ENCODE measurements around the gene KRTAP10-9. TPM values are rescaled to one million over a fixed set of nuclear protein-coding genes. Genes with fewer than 3 reads are reported as not detected.
"Not testable (repeated sequence)": the region's sequence is repeated elsewhere in the genome, so short reads cannot be mapped to it uniquely, and the experiment has no call there.

KRTAP10-9 gene
- total and polyA plus RNA-seq, 2 donors (not counting 1 experiment from before 2014, with no cell fraction given) = not detected

DNA sequence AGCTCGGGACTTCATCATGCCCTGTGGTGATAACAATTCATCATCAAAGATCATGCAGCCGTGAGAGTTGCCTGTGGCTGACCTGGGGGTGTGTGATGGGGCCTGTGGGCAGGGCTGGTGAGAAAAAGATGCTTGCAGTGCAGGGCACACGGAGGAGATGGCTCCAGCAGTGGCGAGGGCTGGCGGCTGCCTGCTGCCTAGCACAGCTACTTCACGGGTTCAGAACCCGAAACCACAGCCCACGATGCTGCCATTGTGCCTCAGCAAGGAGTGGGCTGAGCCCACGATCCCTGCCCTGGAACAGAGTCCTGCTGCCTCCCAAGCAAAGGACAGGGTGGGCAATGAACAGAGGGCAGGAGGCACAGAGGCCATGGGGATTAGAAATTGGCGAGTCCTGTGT, 631 bp upstream of the KRTAP10-9 start:
- H2AFZ ChIP-seq (ENCODE audit: low read length) = no peak overlapping the region
- DNase-seq (ENCODE audit: low read depth in 2 of 2) = no peak
- H3K9me3 ChIP-seq (ENCODE audit: control insufficient read depth, insufficient read depth, low read depth, low read length) = no peaks in the 10 kb centered on the region
- no peak overlapping the region for H3K4me2 ChIP-seq (ENCODE audit: extremely low read depth, insufficient read depth, low read length)
- no peak overlapping the region for H3K4me3 ChIP-seq (replicated peaks in 1 of 4; ENCODE audit: control extremely low read depth in 1 of 4, insufficient read depth in 1 of 4, low read depth in 3 of 4, low read length in 4 of 4)
- no peaks in the 10 kb centered on the region for H3K27me3 ChIP-seq (ENCODE audit: control insufficient read depth, insufficient read depth, low read length)
- H4K20me1 ChIP-seq (ENCODE audit: control insufficient read depth, extremely low read depth, insufficient read depth, low read length) = no peaks in the 10 kb centered on the region
- no peak overlapping the region for H3K9ac ChIP-seq (ENCODE audit: insufficient read depth, low read length)
- H3K79me2 ChIP-seq (ENCODE audit: control insufficient read depth, insufficient read depth, low read length) = no peaks in the 10 kb centered on the region
- no peaks in the 10 kb centered on the region for H3K36me3 ChIP-seq (ENCODE audit: control insufficient read depth, insufficient read depth, low read length)
- TF ChIP-seq EZH2 (IDR thresholded peaks at IDR 0.05; ENCODE audit: low read length, missing control alignments) = no peak
- TF ChIP-seq, protein P1, sequence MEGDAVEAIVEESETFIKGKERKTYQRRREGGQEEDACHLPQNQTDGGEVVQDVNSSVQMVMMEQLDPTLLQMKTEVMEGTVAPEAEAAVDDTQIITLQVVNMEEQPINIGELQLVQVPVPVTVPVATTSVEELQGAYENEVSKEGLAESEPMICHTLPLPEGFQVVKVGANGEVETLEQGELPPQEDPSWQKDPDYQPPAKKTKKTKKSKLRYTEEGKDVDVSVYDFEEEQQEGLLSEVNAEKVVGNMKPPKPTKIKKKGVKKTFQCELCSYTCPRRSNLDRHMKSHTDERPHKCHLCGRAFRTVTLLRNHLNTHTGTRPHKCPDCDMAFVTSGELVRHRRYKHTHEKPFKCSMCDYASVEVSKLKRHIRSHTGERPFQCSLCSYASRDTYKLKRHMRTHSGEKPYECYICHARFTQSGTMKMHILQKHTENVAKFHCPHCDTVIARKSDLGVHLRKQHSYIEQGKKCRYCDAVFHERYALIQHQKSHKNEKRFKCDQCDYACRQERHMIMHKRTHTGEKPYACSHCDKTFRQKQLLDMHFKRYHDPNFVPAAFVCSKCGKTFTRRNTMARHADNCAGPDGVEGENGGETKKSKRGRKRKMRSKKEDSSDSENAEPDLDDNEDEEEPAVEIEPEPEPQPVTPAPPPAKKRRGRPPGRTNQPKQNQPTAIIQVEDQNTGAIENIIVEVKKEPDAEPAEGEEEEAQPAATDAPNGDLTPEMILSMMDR (conservative IDR thresholded peaks at IDR 0.05 in 1 of 2, IDR thresholded peaks at IDR 0.05 in 1 of 2; ENCODE audit: low read depth in 1 of 2, low read length in 2 of 2) = no peak
- no peaks in the 10 kb centered on the region for H3K4me1 ChIP-seq (ENCODE audit: control insufficient read depth, extremely low read depth, insufficient read depth, low read length)
- no peak overlapping the region for H3K27ac ChIP-seq (ENCODE audit: insufficient read depth, low read length)

DNA sequence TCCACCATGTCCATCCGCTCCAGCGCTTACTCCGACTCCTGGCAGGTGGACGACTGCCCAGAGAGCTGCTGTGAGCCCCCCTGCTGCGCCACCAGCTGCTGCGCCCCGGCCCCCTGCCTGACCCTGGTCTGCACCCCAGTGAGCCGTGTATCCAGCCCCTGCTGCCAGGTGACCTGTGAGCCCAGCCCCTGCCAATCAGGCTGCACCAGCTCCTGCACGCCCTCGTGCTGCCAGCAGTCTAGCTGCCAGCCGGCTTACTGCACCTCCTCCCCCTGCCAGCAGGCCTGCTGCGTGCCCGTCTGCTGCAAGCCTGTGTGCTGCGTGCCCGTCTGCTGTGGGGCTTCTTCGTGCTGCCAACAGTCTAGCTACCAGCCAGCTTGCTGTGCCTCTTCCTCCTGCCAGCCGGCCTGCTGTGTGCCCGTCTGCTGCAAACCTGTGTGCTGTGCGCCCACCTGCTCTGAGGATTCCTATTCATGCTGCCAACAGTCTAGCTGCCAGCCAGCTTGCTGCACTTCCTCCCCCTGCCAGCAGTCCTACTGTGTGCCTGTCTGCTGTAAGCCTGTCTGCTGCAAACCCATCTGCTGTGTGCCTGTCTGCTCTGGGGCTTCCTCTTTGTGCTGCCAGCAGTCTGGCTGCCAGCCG, 409 bp downstream of the KRTAP10-9 start:
- H3K27me3 ChIP-seq (ENCODE audit: control insufficient read depth, insufficient read depth, low read length); H3K79me2 ChIP-seq (ENCODE audit: control insufficient read depth, insufficient read depth, low read length); H3K9me3 ChIP-seq (ENCODE audit: control insufficient read depth, insufficient read depth, low read depth, low read length); H3K27ac ChIP-seq (ENCODE audit: insufficient read depth, low read length); H3K4me2 ChIP-seq (ENCODE audit: extremely low read depth, insufficient read depth, low read length); H3K9ac ChIP-seq (ENCODE audit: insufficient read depth, low read length); H2AFZ ChIP-seq (ENCODE audit: low read length); H4K20me1 ChIP-seq (ENCODE audit: control insufficient read depth, extremely low read depth, insufficient read depth, low read length); H3K4me3 ChIP-seq (replicated peaks in 1 of 4; ENCODE audit: control extremely low read depth in 1 of 4, insufficient read depth in 1 of 4, low read depth in 3 of 4, low read length in 4 of 4); DNase-seq (ENCODE audit: low read depth in 2 of 2); H3K36me3 ChIP-seq (ENCODE audit: control insufficient read depth, insufficient read depth, low read length); H3K4me1 ChIP-seq (ENCODE audit: control insufficient read depth, extremely low read depth, insufficient read depth, low read length): not testable (repeated sequence)

DNA sequence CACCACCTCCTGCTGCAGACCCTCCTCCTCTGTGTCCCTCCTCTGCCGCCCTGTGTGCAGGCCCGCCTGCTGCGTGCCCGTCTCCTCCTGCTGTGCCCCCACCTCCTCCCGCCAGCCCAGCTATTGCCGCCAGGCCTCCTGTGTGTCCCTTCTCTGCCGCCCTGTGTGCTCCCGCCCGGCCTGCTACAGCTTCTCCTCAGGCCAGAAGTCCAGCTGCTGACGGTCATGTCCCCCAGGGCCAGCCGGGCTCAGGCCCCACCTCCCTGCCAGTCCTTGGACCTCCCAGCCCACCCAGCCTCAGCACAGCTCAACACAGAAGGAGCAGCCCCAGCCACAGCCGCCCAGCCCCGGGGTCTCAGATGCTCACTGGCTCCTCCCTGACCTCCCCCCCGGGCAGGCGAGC, 939 bp downstream of the KRTAP10-9 start:
- H3K4me1 ChIP-seq (ENCODE audit: control insufficient read depth, extremely low read depth, insufficient read depth, low read length); H3K9ac ChIP-seq (ENCODE audit: insufficient read depth, low read length); H3K27ac ChIP-seq (ENCODE audit: insufficient read depth, low read length); H3K4me3 ChIP-seq (replicated peaks in 1 of 4; ENCODE audit: control extremely low read depth in 1 of 4, insufficient read depth in 1 of 4, low read depth in 3 of 4, low read length in 4 of 4); H4K20me1 ChIP-seq (ENCODE audit: control insufficient read depth, extremely low read depth, insufficient read depth, low read length); H3K27me3 ChIP-seq (ENCODE audit: control insufficient read depth, insufficient read depth, low read length); H3K79me2 ChIP-seq (ENCODE audit: control insufficient read depth, insufficient read depth, low read length); H3K36me3 ChIP-seq (ENCODE audit: control insufficient read depth, insufficient read depth, low read length); H2AFZ ChIP-seq (ENCODE audit: low read length); DNase-seq (ENCODE audit: low read depth in 2 of 2); H3K9me3 ChIP-seq (ENCODE audit: control insufficient read depth, insufficient read depth, low read depth, low read length); H3K4me2 ChIP-seq (ENCODE audit: extremely low read depth, insufficient read depth, low read length): not testable (repeated sequence)

DNA sequence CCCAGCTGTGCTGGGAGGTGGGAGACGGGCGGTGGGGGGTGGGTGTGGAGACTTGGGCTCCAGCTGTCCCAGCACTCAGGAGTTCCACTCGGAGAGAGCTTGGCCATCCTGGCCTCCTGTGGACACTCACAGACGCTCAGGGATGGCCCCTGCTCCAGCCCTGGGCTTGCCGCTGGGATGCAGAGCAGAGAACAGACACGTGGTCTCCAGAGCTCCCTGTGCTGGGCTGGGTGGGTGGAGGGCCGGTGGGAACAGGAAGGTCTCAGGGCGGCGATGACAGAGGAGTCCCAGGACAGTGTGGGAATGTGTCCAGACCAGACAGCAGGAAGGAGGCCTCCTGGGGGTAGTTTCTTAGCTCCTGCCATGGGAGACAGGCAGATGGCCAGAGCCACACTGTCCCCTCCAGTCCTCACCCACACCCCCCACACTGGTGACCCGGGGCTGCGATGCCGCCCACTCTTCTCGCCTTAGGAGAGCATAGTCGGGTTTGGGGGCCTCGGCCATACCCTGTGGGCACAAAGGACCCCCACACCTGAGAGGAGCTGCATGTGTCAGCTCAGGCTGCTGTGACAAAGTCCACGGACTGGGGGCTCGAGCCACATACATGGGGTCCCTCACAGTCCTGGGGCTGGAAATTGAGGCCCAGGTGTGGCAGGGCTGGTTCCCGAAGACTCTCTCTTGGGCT, 2.0 kb downstream of the KRTAP10-9 start:
- H2AFZ ChIP-seq (ENCODE audit: low read length) = no peak overlapping the region

More for the DNA sequence above, 2.0 kb downstream of the KRTAP10-9 start:
- no peak for TF ChIP-seq EZH2 (IDR thresholded peaks at IDR 0.05; ENCODE audit: low read length, missing control alignments)
- TF ChIP-seq, protein P1 (conservative IDR thresholded peaks at IDR 0.05 in 1 of 2, IDR thresholded peaks at IDR 0.05 in 1 of 2; ENCODE audit: low read depth in 1 of 2, low read length in 2 of 2) = no peak
- H3K9me3 ChIP-seq (ENCODE audit: control insufficient read depth, insufficient read depth, low read depth, low read length) = no peaks in the 10 kb centered on the region
- H3K4me3 ChIP-seq (replicated peaks in 1 of 4; ENCODE audit: control extremely low read depth in 1 of 4, insufficient read depth in 1 of 4, low read depth in 3 of 4, low read length in 4 of 4) = no peak overlapping the region
- H3K79me2 ChIP-seq (ENCODE audit: control insufficient read depth, insufficient read depth, low read length) = no peaks in the 10 kb centered on the region
- H4K20me1 ChIP-seq (ENCODE audit: control insufficient read depth, extremely low read depth, insufficient read depth, low read length) = no peaks in the 10 kb centered on the region
- no peak overlapping the region for H3K9ac ChIP-seq (ENCODE audit: insufficient read depth, low read length)
- DNase-seq (ENCODE audit: low read depth in 2 of 2) = no peak
- H3K36me3 ChIP-seq (ENCODE audit: control insufficient read depth, insufficient read depth, low read length) = no peaks in the 10 kb centered on the region
- H3K27ac ChIP-seq (ENCODE audit: insufficient read depth, low read length) = no peak overlapping the region
- H3K4me1 ChIP-seq (ENCODE audit: control insufficient read depth, extremely low read depth, insufficient read depth, low read length) = no peaks in the 10 kb centered on the region
- H3K4me2 ChIP-seq (ENCODE audit: extremely low read depth, insufficient read depth, low read length) = no peak overlapping the region
- no peaks in the 10 kb centered on the region for H3K27me3 ChIP-seq (ENCODE audit: control insufficient read depth, insufficient read depth, low read length)

Data from fibroblast of lung (primary cell).